ENCODE results near the gene DNAJB1. TPM values are rescaled to one million over a fixed set of nuclear protein-coding genes. Genes with fewer than 3 reads are reported as not detected.
"Not testable (repeated sequence)": the region's sequence is repeated elsewhere in the genome, so short reads cannot be mapped to it uniquely, and the experiment has no call there.

DNAJB1 gene
- total RNA-seq: 46.9 TPM
- long read RNA-seq, transcript DNAJB1-201 (3 exons, 2,264 nt): major isoform, 41 of 50 reads
- long read RNA-seq, partial matches to known transcripts: 4 of 50 reads
- long read RNA-seq, other reads (novel, unspliced or antisense): 3 of 50 reads

DNA sequence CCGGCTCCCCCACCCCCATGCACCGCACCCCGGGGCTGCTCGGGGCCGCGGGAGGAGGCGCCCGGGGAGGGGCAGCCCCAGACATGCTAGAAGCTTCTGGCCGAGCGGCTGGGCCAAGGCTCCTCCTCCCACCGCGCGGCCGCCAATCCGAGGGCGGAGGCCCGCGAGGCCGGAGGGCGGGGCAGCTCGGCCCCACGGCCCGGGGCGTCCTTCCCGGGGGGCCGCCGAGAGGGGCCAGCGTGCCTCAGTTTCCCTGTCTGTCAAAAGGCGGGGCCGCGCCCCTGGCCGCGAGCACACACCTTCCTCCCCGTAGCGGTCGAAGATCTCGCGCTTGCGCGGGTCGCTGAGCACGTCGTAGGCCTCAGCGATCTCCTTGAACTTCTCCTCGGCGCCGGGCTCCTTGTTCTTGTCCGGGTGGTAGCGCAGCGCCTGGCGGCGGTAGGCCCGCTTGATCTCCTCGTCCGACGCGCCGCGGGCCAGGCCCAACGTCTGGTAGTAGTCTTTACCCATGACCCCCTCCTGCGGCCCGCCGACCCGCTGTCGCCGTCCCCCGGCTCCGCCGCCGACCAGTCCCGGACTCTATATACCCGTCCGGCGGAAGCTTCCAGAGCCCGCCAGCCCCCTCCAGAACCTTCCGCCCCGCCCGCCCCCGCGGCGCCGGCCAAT lies at the start of gene DNAJB1:
Gene DNAJB1, minus strand, starts transcription at position 558 of the 666 bp plus-strand sequence. Its CDS starts 48 bp downstream, at position 510.
- intact Hi-C loops (cut with DNase I): loop anchor here (5.0 kb wide), 1 partner anchor 54 kb away; the partner anchor contains the start of gene NDUFB7
- DNase-seq (ENCODE audit: missing footprints) (peak; percentile 90), ATAC-seq (peak; percentile 85)

DNA sequence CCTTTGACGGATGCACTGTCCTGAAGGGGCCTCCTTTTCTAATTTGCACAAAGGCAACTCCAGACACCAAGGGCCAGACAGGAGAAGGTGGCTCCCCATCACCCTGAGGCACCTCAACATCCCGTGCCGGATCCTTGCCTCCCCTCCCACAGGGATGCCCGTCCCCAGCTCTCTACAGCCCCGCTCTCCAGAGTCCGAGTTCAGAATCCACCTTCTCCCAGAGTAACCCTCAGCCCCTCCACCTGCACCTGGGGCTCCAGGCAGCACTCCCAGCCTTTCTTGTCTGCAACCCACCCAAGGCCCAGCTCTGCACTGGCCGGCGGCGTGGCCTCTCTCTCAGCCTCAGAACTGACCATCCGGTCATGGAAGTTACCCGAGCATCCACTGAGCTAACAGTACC lies 48.9 kb upstream of the DNAJB1 start:
- DNase-seq (ENCODE audit: missing footprints) (no peak), ATAC-seq (no peak)
- intact Hi-C loops (cut with DNase I): no loop called here

DNA sequence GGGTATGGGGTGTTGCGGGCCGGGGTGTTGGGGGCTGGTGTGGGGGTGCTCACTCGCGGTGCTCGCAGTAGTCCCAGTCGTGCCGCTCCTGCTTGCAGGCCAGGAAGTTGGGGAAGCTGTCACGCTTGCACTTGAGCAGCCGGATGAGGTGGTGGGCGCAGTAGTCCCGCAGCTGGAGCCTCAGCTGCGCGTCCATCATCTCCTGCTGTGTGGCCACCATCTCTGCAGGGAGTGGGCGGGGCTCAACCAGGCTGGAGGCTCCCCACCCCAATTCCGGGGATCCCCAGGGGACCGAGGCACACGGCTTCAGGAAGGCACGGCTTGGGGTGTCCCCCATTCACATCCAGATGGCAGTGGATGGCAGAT lies 48.5 kb upstream of the DNAJB1 start:
- DNase-seq (ENCODE audit: missing footprints) (no peak), ATAC-seq (no peak)
- intact Hi-C loops (cut with DNase I): no loop called here

DNA sequence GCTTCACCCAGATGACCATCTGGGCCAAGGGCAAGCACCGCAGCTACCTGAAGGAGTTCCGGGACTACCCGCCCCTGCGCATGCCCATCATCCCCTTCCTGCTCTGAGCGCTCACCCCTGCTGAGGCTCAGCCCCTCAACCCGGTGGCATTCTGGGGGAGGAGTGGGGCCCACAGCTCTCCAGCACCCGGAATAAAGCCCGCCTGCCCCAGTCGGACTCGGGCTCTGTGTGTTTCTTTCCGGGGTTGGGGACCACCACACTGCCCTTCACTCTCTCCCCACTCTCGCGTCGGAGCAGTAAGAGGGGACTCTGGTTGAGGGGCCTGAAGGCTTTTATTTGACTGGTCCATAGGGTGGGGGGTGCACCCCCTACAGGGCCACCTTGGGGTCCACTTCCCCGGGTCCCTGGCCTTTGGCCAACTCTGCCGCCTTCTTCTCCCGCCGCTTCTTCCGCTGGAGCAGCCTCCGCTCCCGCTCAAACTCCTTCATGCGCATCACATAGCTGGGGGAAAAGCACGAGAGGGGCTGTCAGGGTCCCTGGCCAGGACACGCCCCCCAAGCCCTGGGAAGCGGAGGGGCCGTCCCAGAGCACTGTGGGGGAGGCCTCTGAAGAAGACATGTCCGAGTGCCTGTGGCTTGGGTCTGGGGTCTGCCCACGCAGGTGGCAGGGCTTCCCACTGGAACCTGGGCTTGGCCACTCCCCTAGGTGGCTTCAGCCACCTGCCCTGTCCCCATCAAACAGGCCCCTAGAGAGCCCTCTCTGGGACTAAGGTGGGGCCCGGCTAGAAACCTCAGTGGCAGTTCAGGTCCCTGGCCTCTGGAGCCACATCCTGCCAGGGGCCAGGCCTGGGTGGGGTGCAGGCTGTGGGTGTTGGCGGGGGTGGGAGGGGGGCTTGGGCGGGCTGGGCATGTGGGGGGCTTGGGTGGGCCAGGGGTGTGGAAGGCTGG lies 47.8 kb upstream of the DNAJB1 start:
- intact Hi-C loops (cut with DNase I): no loop called here
- no peak for ATAC-seq
- no peak for DNase-seq (ENCODE audit: missing footprints)

DNA sequence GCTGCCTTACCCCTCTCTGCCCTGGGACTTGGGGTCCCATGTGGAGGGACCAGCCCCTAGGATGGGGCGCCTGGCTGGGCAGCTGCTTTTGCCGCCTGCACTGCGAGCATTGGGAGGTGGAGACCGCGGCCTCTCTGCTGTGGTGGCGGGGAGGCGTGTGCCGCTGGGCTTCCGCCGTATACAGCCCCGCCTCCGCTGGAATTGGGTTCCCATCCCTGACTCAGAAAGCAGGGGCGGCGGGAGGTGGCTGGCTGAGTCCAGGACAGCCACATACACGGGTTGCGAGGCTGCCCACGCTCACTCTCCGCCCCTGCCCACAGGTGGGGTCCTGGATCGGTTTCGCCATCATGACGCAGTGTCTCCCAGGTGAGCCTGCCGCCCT lies 47.1 kb upstream of the DNAJB1 start:
- DNase-seq (ENCODE audit: missing footprints) (no peak), ATAC-seq (no peak)
- intact Hi-C loops (cut with DNase I): no loop called here

DNA sequence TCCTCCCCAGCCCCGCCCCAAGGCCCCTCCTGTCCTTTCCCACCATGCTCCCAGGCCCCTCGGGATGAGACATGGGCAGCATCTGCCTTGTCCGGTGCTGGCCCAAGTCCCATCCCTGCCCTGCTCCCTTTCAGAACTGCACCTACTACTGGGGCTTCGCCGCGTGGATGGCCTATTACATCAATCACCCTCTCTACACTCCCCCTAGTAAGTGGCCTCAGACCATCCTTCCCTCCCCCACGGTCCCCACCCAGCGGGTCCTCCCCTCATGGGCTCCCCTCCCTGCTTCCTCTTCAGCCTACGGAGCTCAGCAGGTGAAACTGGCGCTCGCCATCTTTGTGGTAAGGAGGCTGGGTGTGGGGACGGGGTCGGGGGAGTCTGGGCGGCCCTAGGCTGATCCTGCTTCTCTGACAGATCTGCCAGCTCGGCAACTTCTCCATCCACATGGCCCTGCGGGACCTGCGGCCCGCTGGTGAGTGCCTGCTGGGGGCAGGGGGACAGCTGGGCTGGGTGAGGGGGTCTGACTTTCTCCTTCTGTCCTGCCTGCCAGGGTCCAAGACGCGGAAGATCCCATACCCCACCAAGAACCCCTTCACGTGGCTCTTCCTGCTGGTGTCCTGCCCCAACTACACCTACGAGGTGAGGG lies 46.6 kb upstream of the DNAJB1 start:
- ATAC-seq; DNase-seq (ENCODE audit: missing footprints); intact Hi-C loops (cut with DNase I): not testable (repeated sequence)

DNA sequence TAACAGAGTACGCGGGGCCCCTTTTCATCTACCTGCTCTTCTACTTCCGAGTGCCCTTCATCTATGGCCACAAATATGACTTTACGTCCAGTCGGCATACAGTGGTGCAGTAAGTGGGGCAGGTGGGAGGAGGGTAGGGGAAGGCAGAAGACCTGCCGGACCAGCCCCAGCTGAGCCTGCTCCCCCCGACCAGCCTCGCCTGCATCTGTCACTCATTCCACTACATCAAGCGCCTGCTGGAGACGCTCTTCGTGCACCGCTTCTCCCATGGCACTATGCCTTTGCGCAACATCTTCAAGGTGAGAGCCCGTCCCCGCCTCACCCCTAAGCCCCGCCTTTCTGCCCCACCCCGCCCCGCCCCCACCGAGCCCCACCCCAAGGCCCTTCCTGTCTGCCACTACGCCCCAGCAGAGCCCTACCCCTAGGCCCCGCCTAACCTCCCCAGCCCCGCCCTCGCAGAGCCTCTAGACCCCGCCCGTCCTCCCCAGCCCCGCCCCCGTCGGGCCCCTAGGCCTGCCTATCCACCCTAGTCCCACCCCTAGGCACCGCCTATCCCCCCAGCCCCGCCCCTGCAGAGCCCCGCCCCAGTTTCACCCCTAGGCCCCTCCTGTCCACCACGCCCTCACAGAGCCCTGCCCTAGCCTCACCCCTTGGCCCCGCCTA lies 45.9 kb upstream of the DNAJB1 start:
- ATAC-seq (peak; percentile 7), DNase-seq (ENCODE audit: missing footprints) (no peak)
- intact Hi-C loops (cut with DNase I): no loop called here

DNA sequence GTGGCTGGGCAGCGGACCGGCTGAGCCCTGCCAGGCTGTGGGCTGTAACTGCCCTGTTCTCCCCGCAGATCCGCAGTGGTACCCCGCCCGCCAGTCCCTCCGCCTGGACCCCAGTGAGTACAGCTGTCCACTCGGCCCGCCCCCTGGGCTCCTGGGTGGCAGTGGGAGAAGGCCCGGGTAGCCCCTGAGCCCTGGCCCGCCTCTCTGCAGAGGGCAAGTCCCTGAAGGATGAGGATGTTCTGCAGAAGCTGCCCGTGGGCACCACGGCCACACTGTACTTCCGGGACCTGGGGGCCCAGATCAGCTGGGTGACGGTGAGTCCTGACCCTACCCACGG lies 45.4 kb upstream of the DNAJB1 start:
- ATAC-seq (no peak), DNase-seq (ENCODE audit: missing footprints) (no peak)
- intact Hi-C loops (cut with DNase I): no loop called here

DNA sequence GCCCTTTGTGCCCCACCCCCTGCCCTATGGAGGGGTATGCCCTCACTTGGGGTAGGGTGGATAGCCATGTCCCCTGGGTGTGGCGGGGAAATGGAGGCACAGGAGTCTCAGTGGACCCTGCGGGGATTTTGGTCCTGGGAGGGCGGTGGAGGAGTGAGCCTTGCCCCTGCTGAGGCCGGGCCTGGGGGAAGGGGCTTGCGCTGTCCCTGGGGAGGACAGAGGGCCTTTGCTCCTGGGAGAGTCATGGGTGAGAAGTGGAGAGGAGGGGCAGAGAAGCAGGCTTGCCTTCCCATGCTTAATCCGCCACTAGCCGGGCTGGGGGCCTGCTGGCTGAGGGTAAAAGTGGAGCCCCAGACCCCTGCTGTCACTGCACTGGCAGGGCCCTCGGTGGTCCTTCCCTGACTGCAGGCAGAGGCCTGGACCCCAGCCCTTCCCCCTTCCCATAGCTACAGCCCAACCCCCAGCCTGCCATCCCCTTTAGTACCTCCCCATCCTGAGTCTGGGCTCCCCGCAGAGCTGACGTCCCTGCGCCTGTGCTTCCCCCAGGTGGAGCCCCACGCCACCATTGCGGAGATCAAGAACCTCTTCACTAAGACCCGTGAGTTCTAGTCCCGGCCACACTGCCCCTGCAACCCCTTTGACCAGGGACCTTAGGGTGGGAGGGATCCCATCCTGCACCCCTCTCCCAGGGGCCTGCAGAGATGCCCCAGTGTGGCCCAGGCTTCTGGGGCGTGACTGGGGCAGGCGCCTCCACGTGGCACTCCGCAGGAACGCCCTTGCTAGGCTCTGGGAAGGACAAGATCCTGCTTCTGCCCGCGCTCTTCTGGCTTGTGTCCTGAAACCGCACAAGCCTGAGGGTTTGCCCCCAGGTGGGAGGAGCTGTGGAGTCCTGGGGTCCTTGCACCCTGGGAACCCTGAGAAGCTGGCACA lies 44.7 kb upstream of the DNAJB1 start:
- intact Hi-C loops (cut with DNase I): no loop called here
- ATAC-seq (no peak), DNase-seq (ENCODE audit: missing footprints) (no peak)

DNA sequence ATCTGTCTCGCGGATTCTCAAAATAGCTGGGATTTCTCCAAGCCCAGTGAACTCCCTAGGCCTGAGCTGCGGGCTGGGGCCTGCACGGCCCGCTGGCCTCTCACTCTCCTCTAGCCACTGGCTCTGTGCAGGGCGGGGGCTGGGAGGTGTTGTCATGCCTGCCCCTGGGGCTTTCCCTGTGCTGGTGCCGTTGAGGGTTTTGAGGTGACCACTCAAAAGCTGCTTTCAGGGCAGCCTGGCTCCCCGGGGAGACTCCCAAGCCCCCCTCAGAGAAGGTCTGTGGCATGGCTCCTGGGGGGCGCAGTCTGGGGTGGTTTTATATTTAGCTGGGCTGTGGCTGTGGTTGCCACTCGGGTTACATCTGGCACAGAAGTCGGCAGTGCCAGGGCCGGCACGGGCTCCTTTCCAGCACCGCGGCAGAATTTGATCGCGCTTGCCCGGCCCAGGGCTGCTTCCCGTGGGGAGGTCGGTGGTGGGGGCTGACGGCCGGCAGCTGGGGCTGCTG lies 43.7 kb upstream of the DNAJB1 start:
- ATAC-seq (peak; percentile 32), DNase-seq (ENCODE audit: missing footprints) (no peak)
- intact Hi-C loops (cut with DNase I): no loop called here

DNA sequence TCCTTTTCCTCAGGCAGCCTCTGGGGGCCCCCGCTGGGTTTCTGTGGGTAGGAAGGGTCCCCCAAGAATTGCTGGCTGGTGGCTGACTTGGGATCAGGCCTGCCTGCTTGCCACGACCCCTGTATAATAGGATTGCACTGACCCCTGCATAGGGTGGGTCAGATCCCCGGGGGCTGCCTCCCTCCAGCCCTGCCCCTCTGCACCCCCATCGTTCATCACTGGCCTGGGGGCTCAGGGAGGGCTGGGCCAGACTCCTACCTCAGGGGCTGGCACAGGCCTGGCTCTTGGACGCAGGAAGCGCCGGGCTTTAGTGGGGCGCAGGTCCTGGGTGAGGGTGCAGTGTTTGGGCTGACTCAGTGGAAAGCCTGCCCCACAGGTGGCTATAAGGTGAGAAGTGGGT lies 43.1 kb upstream of the DNAJB1 start:
- intact Hi-C loops (cut with DNase I): no loop called here
- DNase-seq (ENCODE audit: missing footprints): no peak
- no peak for ATAC-seq

DNA sequence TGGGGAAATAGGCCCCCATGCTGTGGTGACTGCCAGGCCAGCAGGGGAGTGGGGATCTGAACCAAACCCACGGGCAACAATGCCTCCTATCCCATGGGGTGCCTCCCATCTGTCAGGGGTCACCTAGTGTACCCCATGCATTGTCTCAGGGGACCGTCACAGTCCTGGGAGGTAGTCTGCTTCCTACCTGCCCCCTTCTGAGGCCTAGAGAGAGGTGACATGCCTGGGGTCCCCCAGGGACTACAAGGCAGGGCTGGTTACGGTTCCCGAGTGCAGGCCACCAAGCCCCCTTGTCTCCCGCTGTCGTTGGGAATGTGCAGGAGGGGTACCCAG lies 42.5 kb upstream of the DNAJB1 start:
- intact Hi-C loops (cut with DNase I): no loop called here
- DNase-seq (ENCODE audit: missing footprints) (no peak), ATAC-seq (no peak)

DNA sequence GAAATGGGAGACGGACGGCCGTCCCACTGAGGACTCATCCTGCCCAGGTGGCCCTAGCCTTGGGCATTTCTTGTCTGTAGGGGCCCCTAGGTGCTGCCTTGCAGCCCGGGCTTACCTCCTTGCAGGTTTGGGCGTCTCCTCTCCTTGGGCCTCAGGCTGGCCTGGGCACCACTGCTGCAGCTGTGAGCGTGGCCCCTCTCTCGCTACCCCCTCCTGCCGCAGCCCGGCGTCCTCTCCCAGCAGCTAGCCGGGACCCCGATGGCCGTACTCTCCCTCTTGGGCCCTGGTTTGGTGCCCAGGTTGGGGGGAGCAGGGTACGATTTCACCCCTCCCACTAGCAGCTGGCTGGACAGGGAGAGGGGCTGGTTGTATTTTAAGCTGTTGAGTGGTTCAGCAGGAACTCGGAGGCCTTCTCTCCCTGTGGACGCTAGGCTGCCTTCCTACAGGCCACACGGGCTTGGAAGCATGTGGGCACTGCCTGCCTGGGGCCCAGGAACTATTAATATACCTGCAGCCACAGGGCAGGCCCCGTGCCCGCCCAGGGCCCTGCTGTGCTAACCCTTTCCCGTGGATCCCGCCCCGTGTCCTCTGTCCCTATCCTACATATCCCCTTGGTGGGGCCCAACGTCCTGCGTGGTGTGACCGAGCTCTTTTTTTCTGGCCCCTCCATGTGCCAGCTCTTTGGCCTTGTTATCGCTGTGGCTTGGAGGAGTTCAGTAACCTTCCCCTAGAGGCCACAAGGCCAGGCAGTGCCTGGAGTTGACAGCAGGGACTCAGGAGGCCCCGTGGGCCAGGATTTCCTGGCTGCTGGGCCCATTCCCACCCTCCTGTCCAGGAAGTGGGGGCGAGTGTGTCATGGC lies 41.9 kb upstream of the DNAJB1 start:
- intact Hi-C loops (cut with DNase I): no loop called here
- DNase-seq (ENCODE audit: missing footprints) (no peak), ATAC-seq (peak; percentile 69)

DNA sequence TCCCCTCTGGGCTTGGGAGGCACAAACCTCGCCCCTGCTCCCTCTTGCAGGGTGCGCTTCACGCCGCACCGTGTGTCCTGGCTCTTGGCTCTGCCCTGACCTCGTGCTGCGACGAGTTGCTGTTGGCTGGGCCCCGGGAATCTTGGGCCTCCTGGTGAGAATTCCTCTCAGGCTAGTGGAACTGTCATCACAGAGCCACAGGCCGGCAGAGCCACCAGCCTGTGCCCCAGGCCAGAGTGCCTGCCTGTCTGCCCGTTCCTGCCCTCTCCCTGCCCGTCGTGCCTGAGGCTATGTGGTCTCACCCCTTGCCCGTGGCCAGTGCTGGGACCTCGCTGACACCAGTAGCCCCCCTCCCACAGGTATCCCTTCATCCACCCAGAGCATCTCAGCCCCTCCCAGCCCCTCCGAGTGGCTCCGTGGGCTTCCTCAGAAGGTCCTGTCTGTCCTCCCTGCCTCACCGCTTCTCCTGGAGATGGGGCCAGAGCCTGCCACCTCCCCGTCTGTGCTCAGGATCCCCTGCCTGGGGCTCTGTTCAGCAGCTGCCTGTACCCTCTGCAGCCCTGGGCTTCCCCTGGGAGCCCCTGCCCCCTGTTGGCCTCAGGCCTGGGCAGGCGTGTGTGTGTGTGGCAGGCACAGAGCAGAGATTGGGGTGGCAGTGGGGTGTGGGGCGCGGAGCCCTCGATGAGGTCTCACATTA lies 40.3 kb upstream of the DNAJB1 start:
- intact Hi-C loops (cut with DNase I): no loop called here
- DNase-seq (ENCODE audit: missing footprints): peak; percentile 73
- ATAC-seq: no peak

DNA sequence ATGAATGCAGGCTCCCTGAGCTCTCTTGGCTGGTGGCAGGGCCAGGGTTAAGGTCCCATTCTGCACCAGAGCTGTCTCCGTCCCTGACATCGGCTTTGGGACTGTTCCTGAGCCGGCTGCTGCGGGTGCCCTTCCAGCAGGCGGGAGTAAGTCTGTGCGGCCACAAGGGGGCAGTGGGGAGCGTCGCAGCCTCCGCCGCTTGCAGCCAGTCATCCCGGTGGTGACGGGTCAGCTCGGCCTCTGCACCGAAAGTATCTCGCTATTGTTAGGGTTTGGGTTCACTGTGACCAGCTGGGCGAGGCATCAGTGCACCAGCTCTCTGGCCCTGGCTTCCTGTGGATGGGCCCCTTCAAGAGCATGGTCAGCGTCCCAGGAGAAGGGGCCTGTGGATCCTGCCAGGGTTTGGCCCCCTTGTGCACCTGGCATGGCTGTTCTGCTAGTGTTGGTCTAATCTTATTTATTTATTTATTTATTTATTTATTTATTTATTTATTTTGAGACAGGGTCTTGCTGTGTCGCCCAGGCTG lies 38.5 kb upstream of the DNAJB1 start:
- intact Hi-C loops (cut with DNase I): no loop called here
- DNase-seq (ENCODE audit: missing footprints) (peak; percentile 90), ATAC-seq (peak; percentile 45)

DNA sequence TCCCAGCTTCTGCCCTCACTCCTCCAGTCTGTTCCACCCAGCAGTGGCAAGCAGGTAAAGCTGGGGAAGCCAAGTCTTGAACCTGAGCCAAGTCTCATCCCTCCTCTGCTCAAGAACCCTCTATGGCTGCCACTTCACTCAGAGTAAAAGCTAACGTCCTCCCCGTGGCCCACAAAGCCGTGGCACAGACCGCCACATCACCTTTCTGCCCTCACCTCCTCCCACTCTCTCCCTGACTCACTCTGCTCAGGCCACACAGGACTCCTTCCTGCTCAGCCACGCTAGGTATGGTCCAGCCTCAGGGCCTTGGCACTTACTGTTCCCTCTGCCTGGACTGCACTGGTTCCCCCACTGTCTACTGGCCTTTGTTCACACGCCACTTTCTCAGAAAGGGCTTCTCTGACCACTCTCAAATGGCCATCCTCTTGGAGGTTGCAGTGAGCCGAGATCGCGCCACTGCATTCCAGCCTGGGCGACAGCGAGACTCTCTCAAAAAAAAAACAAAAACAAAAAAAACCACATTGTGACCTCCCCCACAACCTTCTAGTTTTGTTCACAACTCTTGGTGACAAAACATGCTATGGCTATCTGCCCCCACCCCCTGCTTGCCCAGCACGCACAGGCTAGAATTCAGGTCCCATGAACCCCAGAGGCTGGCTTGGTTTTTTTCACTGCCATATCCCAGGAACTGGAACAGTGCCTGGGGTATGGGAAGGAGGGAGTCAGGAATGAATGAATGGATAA lies 37.9 kb upstream of the DNAJB1 start:
- DNase-seq (ENCODE audit: missing footprints) (peak; percentile 18), ATAC-seq (no peak)
- intact Hi-C loops (cut with DNase I): no loop called here

Measured in Right ventricle myocardium inferior (tissue), 1 donor.